PC-3 (cell line): Measurements from ENCODE around the gene MED12L. TPM values are rescaled to one million over a fixed set of nuclear protein-coding genes. Genes with fewer than 3 reads are reported as not detected.

Source experiments
- ATAC-seq: fragments of 200-7000 bp; cut with Tn5 transposase; 2 replicates; pipeline ENCODE4 v1.9.1; 2020; ENCODE audit warnings: mild to moderate bottlenecking, moderate library complexity
- BruUV-seq: library from RNA; stranded (reverse); fragments of 400-500 nt; replicated peaks from 2 replicates; lab custom pipeline; 2021; lab: Mats Ljungman, UMichigan
- CTCF ChIA-PET: fragments of 300-600 bp; sonication (Branson Sonifier 250); formaldehyde crosslinking; loops from one replicate; lab custom pipeline; 2022; ENCODE audit warnings: antibody characterized with exemption; lab: Charles Lee
- POLR2A ChIA-PET: fragments of 300-600 bp; sonication (Branson Sonifier 250); formaldehyde crosslinking; loops from one replicate; lab custom pipeline; 2022; ENCODE audit warnings: antibody characterized with exemption; ENCODE audit not compliant: unreplicated experiment; lab: Charles Lee
- DNase-seq: peaks from one replicate; pipeline ENCODE4 v3.0.0-alpha.2; 2015
- H2AFZ ChIP-seq: fragments of 300-600 bp; sonication (generic); 2 replicates; pipeline ENCODE4 v1.6.0; 2016; ENCODE audit warnings: antibody characterized with exemption, low read length
- H3F3A ChIP-seq: fragments of 300-600 bp; sonication (generic); one replicate; pipeline ENCODE4 v1.6.0; 2017; ENCODE audit warnings: antibody characterized with exemption, low read length, control low read depth, mild to moderate bottlenecking; ENCODE audit not compliant: unreplicated experiment
- H3K27ac ChIP-seq: fragments of 300-600 bp; sonication (generic); 2 replicates; pipeline ENCODE4 v1.5.1; 2016; ENCODE audit warnings: mild to moderate bottlenecking, low read length
- H3K27me3 ChIP-seq: fragments of 300-600 bp; sonication (generic); 2 replicates; pipeline ENCODE4 v1.6.1; 2016; ENCODE audit warnings: low read length, mixed read lengths
- H3K36me3 ChIP-seq: fragments of 300-600 bp; sonication (generic); 2 replicates; pipeline ENCODE4 v1.6.1; 2016; ENCODE audit warnings: low read depth, mixed run types, low read length, mixed read lengths
- H3K4me1 ChIP-seq: fragments of 300-600 bp; sonication (generic); 2 replicates; pipeline ENCODE4 v1.5.1; 2016; ENCODE audit warnings: low read length; ENCODE audit not compliant: insufficient read depth
- H3K4me2 ChIP-seq: fragments of 300-600 bp; sonication (generic); 2 replicates; pipeline ENCODE4 v1.6.0; 2016; ENCODE audit warnings: low read length
- H3K4me3 ChIP-seq: fragments of 300-600 bp; sonication (generic); 2 replicates; pipeline ENCODE4 v1.5.1; 2016; ENCODE audit warnings: mild to moderate bottlenecking, low read length, mixed read lengths
- H3K79me2 ChIP-seq: fragments of 300-600 bp; sonication (generic); 2 replicates; pipeline ENCODE4 v1.6.1; 2017; ENCODE audit warnings: low read length, mixed read lengths
- H3K9ac ChIP-seq: fragments of 300-600 bp; sonication (generic); 2 replicates; pipeline ENCODE4 v1.6.0; 2016; ENCODE audit warnings: mild to moderate bottlenecking, low read length
- H3K9me2 ChIP-seq: fragments of 300-600 bp; sonication (generic); replicated peaks from 2 replicates; pipeline ENCODE4 v1.6.1; 2016; ENCODE audit warnings: mixed run types, low read length, mixed read lengths
- H3K9me3 ChIP-seq: fragments of 300-600 bp; sonication (generic); 2 replicates; pipeline ENCODE4 v1.6.1; 2016; ENCODE audit warnings: low read length, mixed read lengths
- H4K20me1 ChIP-seq: fragments of 300-600 bp; sonication (generic); 2 replicates; pipeline ENCODE4 v1.6.1; 2016; ENCODE audit warnings: low read length, mixed read lengths
- CTCF ChIP-seq: fragments of 300-600 bp; sonication (generic); conservative IDR thresholded peaks from 2 replicates; pipeline ENCODE4 v1.5.1; 2017; ENCODE audit warnings: antibody characterized with exemption, low read depth, mild to moderate bottlenecking, low read length
- EZH2 ChIP-seq: fragments of 300-600 bp; sonication (generic); IDR thresholded peaks from one replicate; pipeline ENCODE4 v1.6.1; 2017; ENCODE audit warnings: antibody characterized with exemption, mild to moderate bottlenecking, low read length; ENCODE audit not compliant: unreplicated experiment
- EZH2phosphoT487 ChIP-seq: fragments of 300-600 bp; sonication (generic); IDR thresholded peaks from 2 replicates; pipeline ENCODE4 v1.6.1; 2018; ENCODE audit warnings: mild to moderate bottlenecking, antibody characterized with exemption, low read length, borderline replicate concordance
- intact Hi-C: fragments of 100-400 bp; cut with micrococcal nuclease; formaldehyde crosslinking; loops from 2 replicates; pipeline ENCODE4 v1.9.0; 2023
- total RNA-seq: library from RNA; depleted of rRNA; stranded (reverse); fragments of >200 nt; gene quantifications from 2 replicates; pipeline ENCODE4 v1.2.3, GENCODE V29; 2014

MED12L gene
- total RNA-seq, 1 experiment from 2014 or later, result 0.55 TPM

- intact Hi-C loops, result loop anchor here (2.0 to 5.0 kb wide), 2 partner anchors 28 to 589 kb away; no protein-coding TSS in a partner anchor
- CTCF ChIA-PET, result no interaction called here
- Histone ChIP-seq H3K36me3 (no peaks in the 10 kb centered on the region), H3K4me2 (peak overlapping the region; percentile 71), H3K79me2 (peaks cover 33% of the 10 kb centered on the region), H3K4me1 (peaks cover 75% of the 10 kb centered on the region), H3K27ac (peak overlapping the region; percentile 70), H3F3A (peaks cover 6% of the 10 kb centered on the region), H3K4me3 (no peak overlapping the region), H2AFZ (no peak overlapping the region), H3K9me3 (no peaks in the 10 kb centered on the region), H3K9ac (0 out of 2 replicates have a peak overlapping the region, but pooled peaks have one; percentile 53), H3K9me2 (no peaks in the 10 kb centered on the region), H3K27me3 (no peaks in the 10 kb centered on the region), H4K20me1 (no peaks in the 10 kb centered on the region)
- no TSS peak for BruUV-seq
- no peak for TF ChIP-seq EZH2
- TF ChIP-seq CTCF, result no peak
- no peak for TF ChIP-seq EZH2phosphoT487
- DNase-seq, result peak; percentile 62
- POLR2A ChIA-PET, result no interaction called here
- peak; percentile 21 for ATAC-seq
These were observed 232.8 kb downstream of the MED12L start for GRCh38 chr3:151318313-151318712.

- peak; percentile 7 for ATAC-seq
- peaks cover 75% of the 10 kb centered on the region for H3K4me1 ChIP-seq
These were observed 233.5 kb downstream of the MED12L start for GRCh38 chr3:151318991-151319390.

GRCh38 chr3:151319628-151320027, 234.2 kb downstream of the MED12L start:
- Histone ChIP-seq H3K79me2 (peaks cover 20% of the 10 kb centered on the region), H3F3A (peaks cover 6% of the 10 kb centered on the region), H4K20me1 (no peaks in the 10 kb centered on the region), H3K4me3 (peak overlapping the region; percentile 15), H2AFZ (peak overlapping the region; percentile 9), H3K9me3 (no peaks in the 10 kb centered on the region), H3K9me2 (no peaks in the 10 kb centered on the region), H3K4me1 (peaks cover 69% of the 10 kb centered on the region), H3K9ac (peak overlapping the region; percentile 53), H3K27ac (peak overlapping the region; percentile 70), H3K36me3 (no peaks in the 10 kb centered on the region), H3K27me3 (no peaks in the 10 kb centered on the region), H3K4me2 (peak overlapping the region; percentile 71)
- CTCF ChIA-PET, result interaction anchor here (0.6 kb wide), 1 partner anchor 26 kb away, joined by 19 read pairs; no protein-coding TSS in a partner anchor
- ATAC-seq (peak; percentile 49), DNase-seq (peak; percentile 58)
- intact Hi-C loops, result loop anchor here (2.0 to 5.0 kb wide), 2 partner anchors 29 to 588 kb away; no protein-coding TSS in a partner anchor
- BruUV-seq, result no TSS peak
- no peak for TF ChIP-seq EZH2
- TF ChIP-seq EZH2phosphoT487, result no peak
- no peak for TF ChIP-seq CTCF
- POLR2A ChIA-PET, result no interaction called here

More at GRCh38 chr3:151318991-151319390, 233.5 kb downstream of the MED12L start:
- ChIA-PET POLR2A (no interaction called here), CTCF (interaction anchor here (0.5 kb wide), 1 partner anchor 9 kb away, joined by 5 read pairs; no protein-coding TSS in a partner anchor)
- peak; percentile 39 for DNase-seq
- Histone ChIP-seq H3K9me2 (no peaks in the 10 kb centered on the region), H2AFZ (peak overlapping the region; percentile 10; the same call in 1 of the 2 replicates), H3K79me2 (peaks cover 27% of the 10 kb centered on the region), H3K36me3 (no peaks in the 10 kb centered on the region), H3F3A (peaks cover 6% of the 10 kb centered on the region), H3K4me3 (peak overlapping the region; percentile 15; the same call in 1 of the 2 replicates), H3K27me3 (no peaks in the 10 kb centered on the region), H3K9me3 (no peaks in the 10 kb centered on the region), H3K9ac (peak overlapping the region; percentile 53), H3K27ac (peak overlapping the region; percentile 70), H3K4me2 (peak overlapping the region; percentile 71), H4K20me1 (no peaks in the 10 kb centered on the region)
- intact Hi-C loops, result loop anchor here (2.0 to 5.0 kb wide), 2 partner anchors 28 to 588 kb away; no protein-coding TSS in a partner anchor
- BruUV-seq, result no TSS peak
- TF ChIP-seq EZH2phosphoT487, result no peak
